ENCODE measurements around the gene KLHL28. TPM values are rescaled to one million over a fixed set of nuclear protein-coding genes. Genes with fewer than 3 reads are reported as not detected.

Gene KLHL28
- total RNA-seq, 1 experiment from 2014 or later: 0.53 TPM

GRCh38 chr14:44963044-44963528 lies 1.3 kb upstream of the KLHL28 start:
- Histone ChIP-seq H3K27me3 (no peaks in the 10 kb centered on the region), H3K4me3 (peak overlapping the region; percentile 86), H3K36me3 (no peaks in the 10 kb centered on the region), H3K9me3 (no peaks in the 10 kb centered on the region)
- no peak for DNase-seq

- Histone ChIP-seq H3K9me3 (no peaks in the 10 kb centered on the region), H3K36me3 (no peaks in the 10 kb centered on the region), H3K27me3 (no peaks in the 10 kb centered on the region), H3K4me3 (peak overlapping the region; percentile 86)
- DNase-seq: peak; percentile 31
These were observed 742 bp upstream of the KLHL28 start for GRCh38 chr14:44962334-44963043.

GRCh38 chr14:44961151-44961553 lies 595 bp downstream of the KLHL28 start:
- no peaks in the 10 kb centered on the region for H3K27me3 ChIP-seq
- H3K4me3 ChIP-seq: peak overlapping the region; percentile 86
- peak; percentile 53 for DNase-seq
- no peaks in the 10 kb centered on the region for H3K9me3 ChIP-seq
- no peaks in the 10 kb centered on the region for H3K36me3 ChIP-seq

DNA sequence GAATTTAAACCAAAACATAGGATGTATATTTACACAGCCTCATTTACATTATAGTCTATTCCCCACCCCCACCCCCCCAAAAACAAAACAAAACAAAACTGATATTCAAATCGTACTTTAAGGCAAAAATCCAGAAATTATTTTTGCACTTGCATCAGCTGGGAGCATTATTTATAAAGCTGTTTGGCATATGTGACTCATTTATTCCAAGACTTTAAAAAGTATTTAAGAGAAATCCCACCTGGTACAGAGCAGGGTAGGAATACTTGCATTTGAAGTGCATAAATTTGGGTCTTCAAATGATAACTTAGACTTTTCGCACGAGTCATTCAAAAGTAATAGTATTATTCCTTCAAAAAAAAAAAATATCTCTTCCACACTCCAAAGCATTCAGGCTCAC lies 1.1 kb downstream of the KLHL28 start:
- Histone ChIP-seq H3K4me3 (peak overlapping the region; percentile 86), H3K9me3 (no peaks in the 10 kb centered on the region)
- no peak for DNase-seq

GRCh38 chr14:44960146-44960545 lies 1.6 kb downstream of the KLHL28 start:
- no peaks in the 10 kb centered on the region for H3K36me3 ChIP-seq
- no peaks in the 10 kb centered on the region for H3K27me3 ChIP-seq
- no peaks in the 10 kb centered on the region for H3K9me3 ChIP-seq
- no peak for DNase-seq
- H3K4me3 ChIP-seq: peak overlapping the region; percentile 86

More for the DNA sequence above, 1.1 kb downstream of the KLHL28 start:
- no peaks in the 10 kb centered on the region for H3K27me3 ChIP-seq
- H3K36me3 ChIP-seq: no peaks in the 10 kb centered on the region

DNA sequence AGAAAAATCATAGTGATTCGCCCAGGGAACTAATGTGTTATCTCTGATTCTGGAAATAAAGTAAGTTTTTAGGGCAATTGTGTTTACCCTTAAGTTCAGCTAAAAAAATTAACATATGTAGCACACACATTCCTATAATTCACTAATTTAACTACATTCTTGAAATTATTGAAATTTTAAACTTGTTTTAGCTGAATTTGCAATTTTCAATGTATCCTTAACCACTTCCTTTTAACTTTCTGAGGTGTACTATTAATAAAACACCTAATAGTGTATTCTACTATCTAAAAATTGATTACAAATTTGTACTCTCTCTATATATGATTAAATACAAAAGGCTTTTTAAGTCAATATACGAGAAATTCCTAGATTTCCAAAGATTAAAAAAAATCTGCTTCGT lies 2.2 kb downstream of the KLHL28 start:
- Histone ChIP-seq H3K36me3 (no peaks in the 10 kb centered on the region), H3K4me3 (peak overlapping the region; percentile 86), H3K27me3 (no peaks in the 10 kb centered on the region)

DNA sequence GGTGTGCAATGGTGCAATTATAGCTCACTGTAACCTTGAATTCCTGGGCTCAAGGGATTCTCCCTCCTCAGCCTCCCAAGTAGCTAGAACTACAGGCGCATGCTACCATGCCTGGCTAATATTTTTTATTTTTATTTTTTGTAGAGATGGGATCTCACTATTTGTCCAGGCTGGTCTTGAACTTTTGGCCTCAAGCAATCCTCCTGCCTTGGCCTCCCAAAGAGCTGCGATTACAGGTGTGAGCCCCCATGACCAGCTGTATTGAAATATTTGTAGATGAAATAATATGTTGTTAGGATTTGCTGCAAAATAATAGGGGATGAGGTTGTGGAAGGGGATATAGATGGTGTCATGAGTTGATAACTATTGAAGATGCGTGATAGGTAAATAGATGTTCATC lies 4.9 kb downstream of the KLHL28 start:
- H3K4me3 ChIP-seq: no peak overlapping the region
- no peaks in the 10 kb centered on the region for H3K36me3 ChIP-seq
- DNase-seq: no peak
- H3K9me3 ChIP-seq: no peaks in the 10 kb centered on the region
- no peaks in the 10 kb centered on the region for H3K27me3 ChIP-seq

More for the DNA sequence above, 2.2 kb downstream of the KLHL28 start:
- no peak for DNase-seq
- no peaks in the 10 kb centered on the region for H3K9me3 ChIP-seq

GRCh38 chr14:44955528-44955927 lies 6.2 kb downstream of the KLHL28 start:
- no peak for DNase-seq
- Histone ChIP-seq H3K36me3 (no peaks in the 10 kb centered on the region), H3K9me3 (no peaks in the 10 kb centered on the region), H3K4me3 (no peak overlapping the region), H3K27me3 (no peaks in the 10 kb centered on the region)

GRCh38 chr14:44954750-44955149 lies 7.0 kb downstream of the KLHL28 start:
- no peak overlapping the region for H3K4me3 ChIP-seq
- DNase-seq: no peak
- no peaks in the 10 kb centered on the region for H3K27me3 ChIP-seq
- H3K9me3 ChIP-seq: no peaks in the 10 kb centered on the region
- no peaks in the 10 kb centered on the region for H3K36me3 ChIP-seq

- peaks cover 3% of the 10 kb centered on the region; the same call in 1 of the 2 replicates for H3K36me3 ChIP-seq
- no peaks in the 10 kb centered on the region for H3K27me3 ChIP-seq
- no peak for DNase-seq
- H3K4me3 ChIP-seq: no peak overlapping the region
- no peaks in the 10 kb centered on the region for H3K9me3 ChIP-seq
These were observed 9.2 kb downstream of the KLHL28 start for GRCh38 chr14:44952391-44953110.

- Histone ChIP-seq H3K36me3 (peaks cover 10% of the 10 kb centered on the region), H3K4me3 (no peak overlapping the region), H3K27me3 (no peaks in the 10 kb centered on the region), H3K9me3 (no peaks in the 10 kb centered on the region; the same call in 1 of the 2 replicates)
- DNase-seq: no peak
These were observed 10.7 kb downstream of the KLHL28 start for GRCh38 chr14:44951051-44951450.

GRCh38 chr14:44945264-44945663 lies 16.5 kb downstream of the KLHL28 start:
- peaks cover 19% of the 10 kb centered on the region for H3K36me3 ChIP-seq
- no peaks in the 10 kb centered on the region; the same call in 1 of the 2 replicates for H3K9me3 ChIP-seq
- DNase-seq: peak; percentile 31
- H3K4me3 ChIP-seq: no peak overlapping the region
- H3K27me3 ChIP-seq: no peaks in the 10 kb centered on the region

- no peak for DNase-seq
- H3K9me3 ChIP-seq: no peaks in the 10 kb centered on the region; the same call in 1 of the 2 replicates
- peaks cover 23% of the 10 kb centered on the region for H3K36me3 ChIP-seq
These were observed 17.6 kb downstream of the KLHL28 start for GRCh38 chr14:44944107-44944506.

GRCh38 chr14:44942436-44942835 lies 19.3 kb downstream of the KLHL28 start:
- Histone ChIP-seq H3K9me3 (no peaks in the 10 kb centered on the region; the same call in 1 of the 2 replicates), H3K4me3 (no peak overlapping the region), H3K36me3 (peaks cover 19% of the 10 kb centered on the region), H3K27me3 (no peaks in the 10 kb centered on the region)
- DNase-seq: no peak

More at GRCh38 chr14:44944107-44944506, 17.6 kb downstream of the KLHL28 start:
- no peak overlapping the region for H3K4me3 ChIP-seq
- no peaks in the 10 kb centered on the region for H3K27me3 ChIP-seq

DNA sequence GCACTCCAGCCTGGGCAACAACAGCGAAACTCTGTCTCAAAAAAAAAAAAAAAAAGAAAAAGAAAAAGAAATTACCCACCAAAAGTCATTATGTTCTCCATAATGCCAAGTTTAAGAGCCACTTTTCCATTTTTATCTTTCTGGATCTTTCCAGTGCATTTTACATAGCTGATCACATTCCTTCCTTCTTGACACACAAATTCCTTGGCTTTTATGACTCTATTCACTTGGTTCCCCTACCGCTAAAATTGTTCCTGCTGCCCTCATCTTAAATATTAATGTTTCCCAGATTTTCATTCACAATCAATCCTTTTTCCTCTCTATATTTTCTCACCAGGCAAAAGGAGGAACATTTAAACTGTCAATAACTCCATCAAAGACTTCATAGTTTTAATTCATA lies 20.2 kb downstream of the KLHL28 start:
- Histone ChIP-seq H3K9me3 (no peaks in the 10 kb centered on the region), H3K36me3 (peaks cover 13% of the 10 kb centered on the region), H3K4me3 (no peak overlapping the region), H3K27me3 (no peaks in the 10 kb centered on the region)
- no peak for DNase-seq

- H3K36me3 ChIP-seq: peaks cover 13% of the 10 kb centered on the region
- H3K27me3 ChIP-seq: no peaks in the 10 kb centered on the region
- no peaks in the 10 kb centered on the region for H3K9me3 ChIP-seq
- DNase-seq: no peak
- H3K4me3 ChIP-seq: no peak overlapping the region
These were observed 20.8 kb downstream of the KLHL28 start for GRCh38 chr14:44940944-44941343.

- no peak overlapping the region for H3K4me3 ChIP-seq
- peaks cover 13% of the 10 kb centered on the region for H3K36me3 ChIP-seq
- no peaks in the 10 kb centered on the region for H3K9me3 ChIP-seq
These were observed 21.5 kb downstream of the KLHL28 start for GRCh38 chr14:44940211-44940610.

More at GRCh38 chr14:44940211-44940610, 21.5 kb downstream of the KLHL28 start:
- H3K27me3 ChIP-seq: no peaks in the 10 kb centered on the region
- DNase-seq: no peak
